Activated T-cell treated with anti-CD3 and anti-CD28 coated beads for 1 hour (primary cell): ENCODE results near the gene IRF3.

Source experiments
- DNase-seq: peaks from one replicate; pipeline ENCODE4 v3.0.0-alpha.2; 2020; ENCODE audit warnings: low read depth

The IRF3 gene

GRCh38 chr19:49616532-49616931 lies 49.1 kb downstream of the IRF3 start:
- DNase-seq, result no peak

GRCh38 chr19:49615861-49616260 lies 49.8 kb downstream of the IRF3 start:
- no peak for DNase-seq

GRCh38 chr19:49614096-49614833 lies 51.4 kb downstream of the IRF3 start:
- DNase-seq, result no peak

GRCh38 chr19:49613374-49613773 lies 52.3 kb downstream of the IRF3 start:
- DNase-seq, result no peak
